ENCODE results near the gene PHKB. TPM values are rescaled to one million over a fixed set of nuclear protein-coding genes. Genes with fewer than 3 reads are reported as not detected.
"Not testable (repeated sequence)": the region's sequence is repeated elsewhere in the genome, so short reads cannot be mapped to it uniquely, and the experiment has no call there.

The PHKB gene
- total RNA-seq, 1 donor from 2014 or later: 25.9 TPM

- DNase-seq (ENCODE audit: low read depth): no peak
- no peak overlapping the region for H3K4me3 ChIP-seq (ENCODE audit: low read depth, low read length)
- no peak for TF ChIP-seq CTCF (conservative IDR thresholded peaks at IDR 0.05; ENCODE audit: low read depth, low read length)
Measured at GRCh38 chr16:47524007-47524405, 62.9 kb downstream of the PHKB start.

- TF ChIP-seq CTCF (conservative IDR thresholded peaks at IDR 0.05; ENCODE audit: low read depth, low read length): no peak
- DNase-seq (ENCODE audit: low read depth): no peak
- H3K4me3 ChIP-seq (ENCODE audit: low read depth, low read length): no peak overlapping the region
Measured at GRCh38 chr16:47528431-47528830, 67.3 kb downstream of the PHKB start.

- no peak overlapping the region for H3K4me3 ChIP-seq (ENCODE audit: low read depth, low read length)
- no peak for DNase-seq (ENCODE audit: low read depth)
- TF ChIP-seq CTCF (conservative IDR thresholded peaks at IDR 0.05; ENCODE audit: low read depth, low read length): no peak
Measured at GRCh38 chr16:47533744-47534292, 72.7 kb downstream of the PHKB start.

- no peak for TF ChIP-seq CTCF (conservative IDR thresholded peaks at IDR 0.05; ENCODE audit: low read depth, low read length)
- DNase-seq (ENCODE audit: low read depth): no peak
- no peak overlapping the region for H3K4me3 ChIP-seq (ENCODE audit: low read depth, low read length)
Measured at GRCh38 chr16:47538472-47538871, 77.3 kb downstream of the PHKB start.

GRCh38 chr16:47539707-47540670 lies 78.9 kb downstream of the PHKB start:
- DNase-seq (ENCODE audit: low read depth); H3K4me3 ChIP-seq (ENCODE audit: low read depth, low read length): not testable (repeated sequence)

GRCh38 chr16:47541135-47541534 lies 80.0 kb downstream of the PHKB start:
- DNase-seq (ENCODE audit: low read depth); H3K4me3 ChIP-seq (ENCODE audit: low read depth, low read length): not testable (repeated sequence)

- DNase-seq (ENCODE audit: low read depth); H3K4me3 ChIP-seq (ENCODE audit: low read depth, low read length): not testable (repeated sequence)
Measured at GRCh38 chr16:47544255-47544654, 83.1 kb downstream of the PHKB start.

- not testable (repeated sequence) for H3K4me3 ChIP-seq (ENCODE audit: low read depth, low read length); DNase-seq (ENCODE audit: low read depth)
Measured at GRCh38 chr16:47551185-47551584, 90.1 kb downstream of the PHKB start.

GRCh38 chr16:47551767-47552166 lies 90.6 kb downstream of the PHKB start:
- not testable (repeated sequence) for H3K4me3 ChIP-seq (ENCODE audit: low read depth, low read length); DNase-seq (ENCODE audit: low read depth)

Data from epithelial cell of proximal tubule (primary cell).